Activated T-helper 17 cell treated with anti-CD3 and anti-CD28 coated beads, Interleukin-2, amount 50 U/mL, for 72 hours (primary cell): ENCODE results near the gene UROD. TPM values are rescaled to one million over a fixed set of nuclear protein-coding genes. Genes with fewer than 3 reads are reported as not detected.

Experiments used
- ATAC-seq: fragments of 150-1000 bp; cut with Tn5 transposase; replicated peaks from 2 replicates; pipeline ENCODE4 v1.10.0; 2021; ENCODE audit warnings: mild to moderate bottlenecking, moderate library complexity
- H3K27ac Mint-ChIP-seq: one replicate; pipeline ENCODE4 v1.8.0; 2022; ENCODE audit warnings: mixed read lengths
- H3K27me3 Mint-ChIP-seq: one replicate; pipeline ENCODE4 v1.8.0; 2022; ENCODE audit warnings: mixed read lengths
- H3K36me3 Mint-ChIP-seq: one replicate; pipeline ENCODE4 v1.8.0; 2022; ENCODE audit warnings: low read depth, mild to moderate bottlenecking, mixed read lengths
- H3K4me1 Mint-ChIP-seq: one replicate; pipeline ENCODE4 v1.8.0; 2022; ENCODE audit warnings: mixed read lengths
- H3K4me3 Mint-ChIP-seq: one replicate; pipeline ENCODE4 v1.8.0; 2022; ENCODE audit warnings: mild to moderate bottlenecking, mixed read lengths
- H3K9me3 Mint-ChIP-seq: one replicate; pipeline ENCODE4 v1.8.0; 2022; ENCODE audit warnings: mixed read lengths
- total RNA-seq, 2 donors: library from RNA; stranded (reverse); gene quantifications; one replicate each; pipeline ENCODE4 v1.2.3, GENCODE V29; 2022

The UROD gene
- total RNA-seq, 2 donors from 2014 or later: 81.7 to 134 TPM

GRCh38 chr1:45014321-45015028, 2.4 kb downstream of the UROD start:
- Mint-ChIP-seq H3K27me3 (no peaks in the 10 kb centered on the region), H3K4me1 (peaks cover 26% of the 10 kb centered on the region), H3K9me3 (no peaks in the 10 kb centered on the region), H3K4me3 (peak overlapping the region; percentile 87), H3K36me3 (peaks cover 26% of the 10 kb centered on the region), H3K27ac (peak overlapping the region; percentile 85)
- ATAC-seq: no peak

- H3K27me3 Mint-ChIP-seq: no peaks in the 10 kb centered on the region
- peaks cover 26% of the 10 kb centered on the region for H3K36me3 Mint-ChIP-seq
- no peaks in the 10 kb centered on the region for H3K9me3 Mint-ChIP-seq
Measured at GRCh38 chr1:45015683-45016082, 3.6 kb downstream of the UROD start.

GRCh38 chr1:45016090-45016697, 4.1 kb downstream of the UROD start:
- no peak overlapping the region for H3K27ac Mint-ChIP-seq
- peaks cover 26% of the 10 kb centered on the region for H3K36me3 Mint-ChIP-seq
- H3K4me1 Mint-ChIP-seq: peaks cover 18% of the 10 kb centered on the region
- no peaks in the 10 kb centered on the region for H3K27me3 Mint-ChIP-seq
- ATAC-seq: no peak
- H3K9me3 Mint-ChIP-seq: no peaks in the 10 kb centered on the region
- no peak overlapping the region for H3K4me3 Mint-ChIP-seq

More at GRCh38 chr1:45015683-45016082, 3.6 kb downstream of the UROD start:
- Mint-ChIP-seq H3K4me3 (no peak overlapping the region), H3K4me1 (peaks cover 19% of the 10 kb centered on the region), H3K27ac (no peak overlapping the region)
- ATAC-seq: no peak

GRCh38 chr1:45016767-45017166, 4.7 kb downstream of the UROD start:
- no peaks in the 10 kb centered on the region for H3K27me3 Mint-ChIP-seq
- no peak overlapping the region for H3K27ac Mint-ChIP-seq
- no peak for ATAC-seq
- H3K9me3 Mint-ChIP-seq: no peaks in the 10 kb centered on the region
- peaks cover 12% of the 10 kb centered on the region for H3K4me1 Mint-ChIP-seq
- peaks cover 26% of the 10 kb centered on the region for H3K36me3 Mint-ChIP-seq
- no peak overlapping the region for H3K4me3 Mint-ChIP-seq

GRCh38 chr1:45018599-45019230, 6.7 kb downstream of the UROD start:
- Mint-ChIP-seq H3K36me3 (peaks cover 16% of the 10 kb centered on the region), H3K27ac (no peak overlapping the region), H3K4me1 (peaks cover 8% of the 10 kb centered on the region), H3K27me3 (no peaks in the 10 kb centered on the region), H3K9me3 (no peaks in the 10 kb centered on the region), H3K4me3 (no peak overlapping the region)
- ATAC-seq: peak; percentile 93

- H3K36me3 Mint-ChIP-seq: no peaks in the 10 kb centered on the region
- peaks cover 7% of the 10 kb centered on the region for H3K4me1 Mint-ChIP-seq
- no peak for ATAC-seq
- H3K4me3 Mint-ChIP-seq: no peak overlapping the region
- H3K27ac Mint-ChIP-seq: no peak overlapping the region
- H3K9me3 Mint-ChIP-seq: no peaks in the 10 kb centered on the region
- H3K27me3 Mint-ChIP-seq: no peaks in the 10 kb centered on the region
Measured at GRCh38 chr1:45023663-45024062, 11.6 kb downstream of the UROD start.

- H3K4me3 Mint-ChIP-seq: no peak overlapping the region
- no peaks in the 10 kb centered on the region for H3K9me3 Mint-ChIP-seq
- peak; percentile 60 for ATAC-seq
- H3K27me3 Mint-ChIP-seq: no peaks in the 10 kb centered on the region
- H3K27ac Mint-ChIP-seq: no peak overlapping the region
- H3K36me3 Mint-ChIP-seq: no peaks in the 10 kb centered on the region
- peaks cover 7% of the 10 kb centered on the region for H3K4me1 Mint-ChIP-seq
Measured at GRCh38 chr1:45026446-45026845, 14.4 kb downstream of the UROD start.

- Mint-ChIP-seq H3K27me3 (no peaks in the 10 kb centered on the region), H3K27ac (no peak overlapping the region), H3K4me3 (no peak overlapping the region), H3K36me3 (no peaks in the 10 kb centered on the region), H3K4me1 (no peaks in the 10 kb centered on the region), H3K9me3 (no peaks in the 10 kb centered on the region)
- no peak for ATAC-seq
Measured at GRCh38 chr1:45032837-45033236, 20.8 kb downstream of the UROD start.

GRCh38 chr1:45033356-45033755, 21.3 kb downstream of the UROD start:
- no peaks in the 10 kb centered on the region for H3K4me1 Mint-ChIP-seq
- peaks cover 3% of the 10 kb centered on the region for H3K36me3 Mint-ChIP-seq
- no peaks in the 10 kb centered on the region for H3K9me3 Mint-ChIP-seq
- H3K27ac Mint-ChIP-seq: no peak overlapping the region
- ATAC-seq: no peak
- H3K27me3 Mint-ChIP-seq: no peaks in the 10 kb centered on the region
- no peak overlapping the region for H3K4me3 Mint-ChIP-seq

GRCh38 chr1:45035631-45036301, 23.7 kb downstream of the UROD start:
- Mint-ChIP-seq H3K4me3 (no peak overlapping the region), H3K27me3 (no peaks in the 10 kb centered on the region), H3K9me3 (no peaks in the 10 kb centered on the region), H3K36me3 (peaks cover 6% of the 10 kb centered on the region), H3K27ac (no peak overlapping the region), H3K4me1 (no peaks in the 10 kb centered on the region)
- no peak for ATAC-seq

GRCh38 chr1:45037456-45037855, 25.4 kb downstream of the UROD start:
- no peaks in the 10 kb centered on the region for H3K4me1 Mint-ChIP-seq
- no peak overlapping the region for H3K27ac Mint-ChIP-seq
- peak; percentile 93 for ATAC-seq
- no peaks in the 10 kb centered on the region for H3K27me3 Mint-ChIP-seq
- no peak overlapping the region for H3K4me3 Mint-ChIP-seq
- peaks cover 6% of the 10 kb centered on the region for H3K36me3 Mint-ChIP-seq
- H3K9me3 Mint-ChIP-seq: no peaks in the 10 kb centered on the region

- no peaks in the 10 kb centered on the region for H3K4me1 Mint-ChIP-seq
- H3K27me3 Mint-ChIP-seq: no peaks in the 10 kb centered on the region
- no peak for ATAC-seq
- H3K9me3 Mint-ChIP-seq: no peaks in the 10 kb centered on the region
- H3K27ac Mint-ChIP-seq: no peak overlapping the region
- peaks cover 6% of the 10 kb centered on the region for H3K36me3 Mint-ChIP-seq
- H3K4me3 Mint-ChIP-seq: no peak overlapping the region
Measured at GRCh38 chr1:45038240-45038639, 26.2 kb downstream of the UROD start.

GRCh38 chr1:45038661-45039364, 26.8 kb downstream of the UROD start:
- no peaks in the 10 kb centered on the region for H3K4me1 Mint-ChIP-seq
- H3K27me3 Mint-ChIP-seq: no peaks in the 10 kb centered on the region
- peaks cover 6% of the 10 kb centered on the region for H3K36me3 Mint-ChIP-seq
- H3K4me3 Mint-ChIP-seq: no peak overlapping the region
- ATAC-seq: no peak
- no peak overlapping the region for H3K27ac Mint-ChIP-seq
- H3K9me3 Mint-ChIP-seq: no peaks in the 10 kb centered on the region

GRCh38 chr1:45040297-45040696, 28.2 kb downstream of the UROD start:
- H3K36me3 Mint-ChIP-seq: peaks cover 6% of the 10 kb centered on the region
- no peaks in the 10 kb centered on the region for H3K27me3 Mint-ChIP-seq
- H3K4me1 Mint-ChIP-seq: no peaks in the 10 kb centered on the region
- ATAC-seq: no peak
- no peak overlapping the region for H3K27ac Mint-ChIP-seq
- no peaks in the 10 kb centered on the region for H3K9me3 Mint-ChIP-seq
- no peak overlapping the region for H3K4me3 Mint-ChIP-seq
